COLO668 (cell line): ENCODE results near the gene FTSJ1.
A peak's percentile ranks its signal among the peaks of the same experiment; 100 is the strongest.
"Not testable (repeated sequence)": the region's sequence is repeated elsewhere in the genome, so short reads cannot be mapped to it uniquely, and the experiment has no call there.

ENCODE experiments used
- DNase-seq: peaks from one replicate; lab custom pipeline; 2025; ENCODE audit not compliant: unreplicated experiment; lab: John Stamatoyannopoulos, UW

Gene FTSJ1

GRCh38 chrX:48521353-48522243, 45.6 kb downstream of the FTSJ1 start, which contains the start of gene EBP:
TSS of gene EBP (plus strand) at chrX:48521808. CDS start at chrX:48523772, 1,964 bp downstream.
- DNase-seq: peak; percentile 96

GRCh38 chrX:48522291-48522690, 46.3 kb downstream of the FTSJ1 start:
- DNase-seq: peak; percentile 14

- DNase-seq: no peak
These were observed 47.7 kb downstream of the FTSJ1 start for GRCh38 chrX:48523682-48524081.

- DNase-seq: not testable (repeated sequence)
These were observed 49.9 kb downstream of the FTSJ1 start for GRCh38 chrX:48525853-48526252.

- DNase-seq: no peak
These were observed 54.7 kb downstream of the FTSJ1 start for GRCh38 chrX:48530736-48531135.

GRCh38 chrX:48531358-48531959, 55.5 kb downstream of the FTSJ1 start:
- DNase-seq: no peak

- DNase-seq: no peak
These were observed 56.2 kb downstream of the FTSJ1 start for GRCh38 chrX:48532161-48532560.

GRCh38 chrX:48533165-48533564, 57.2 kb downstream of the FTSJ1 start:
- DNase-seq: no peak
